Parathyroid adenoma (tissue), 2 donors: ENCODE measurements around the gene STK24.

Experiments used
- H2AFZ ChIP-seq: fragments of 300-600 bp; sonication (generic); one replicate; pipeline ENCODE4 v1.7.0; 2017; ENCODE audit warnings: antibody characterized with exemption, mild to moderate bottlenecking
- H3K27ac ChIP-seq: fragments of 300-600 bp; sonication (generic); one replicate; pipeline ENCODE4 v1.7.0; 2017
- H3K27me3 ChIP-seq: fragments of 300-600 bp; sonication (generic); one replicate; pipeline ENCODE4 v1.7.0; 2017; ENCODE audit warnings: low read length; ENCODE audit not compliant: control insufficient read depth, insufficient read depth
- H3K36me3 ChIP-seq: fragments of 300-600 bp; sonication (generic); one replicate; pipeline ENCODE4 v1.7.0; 2017; ENCODE audit warnings: low read length; ENCODE audit not compliant: control insufficient read depth, insufficient read depth
- H3K4me1 ChIP-seq: fragments of 300-600 bp; sonication (generic); one replicate; pipeline ENCODE4 v1.7.0; 2017; ENCODE audit warnings: control low read depth
- H3K4me2 ChIP-seq: fragments of 300-600 bp; sonication (generic); one replicate; pipeline ENCODE4 v1.7.0; 2017; ENCODE audit warnings: low read length
- H3K4me3 ChIP-seq: fragments of 300-600 bp; sonication (generic); one replicate; pipeline ENCODE4 v1.7.0; 2017; ENCODE audit warnings: low read depth, low read length
- H3K79me2 ChIP-seq: fragments of 300-600 bp; sonication (generic); one replicate; pipeline ENCODE4 v1.7.0; 2017; ENCODE audit warnings: control low read depth
- H3K9ac ChIP-seq: fragments of 300-600 bp; sonication (generic); one replicate; pipeline ENCODE4 v1.7.0; 2017; ENCODE audit warnings: mild to moderate bottlenecking
- H3K9me3 ChIP-seq: fragments of 300-600 bp; sonication (generic); one replicate; pipeline ENCODE4 v1.7.0; 2017; ENCODE audit warnings: low read length; ENCODE audit not compliant: control insufficient read depth
- CTCF ChIP-seq: fragments of 300-600 bp; sonication (generic); IDR thresholded peaks from one replicate; pipeline ENCODE4 v1.7.0; 2017; ENCODE audit warnings: antibody characterized with exemption, mild to moderate bottlenecking
- donor health status: primary hyperparathyroidism.

STK24 gene

GRCh38 chr13:98405690-98406344 lies 171.1 kb downstream of the STK24 start:
- H3K9me3 ChIP-seq, result no peaks in the 10 kb centered on the region
- H3K79me2 ChIP-seq, result no peaks in the 10 kb centered on the region
- H3K4me2 ChIP-seq, result no peak overlapping the region
- H2AFZ ChIP-seq, result peak overlapping the region; percentile 65
- no peak for TF ChIP-seq CTCF
- no peak overlapping the region for H3K9ac ChIP-seq
- no peak overlapping the region for H3K4me3 ChIP-seq
- no peaks in the 10 kb centered on the region for H3K36me3 ChIP-seq
- peak overlapping the region; percentile 70 for H3K27ac ChIP-seq
- no peaks in the 10 kb centered on the region for H3K27me3 ChIP-seq
- H3K4me1 ChIP-seq, result peaks cover 17% of the 10 kb centered on the region

- no peaks in the 10 kb centered on the region for H3K27me3 ChIP-seq
- peak; percentile 16 for TF ChIP-seq CTCF
- H2AFZ ChIP-seq, result no peak overlapping the region
- H3K9me3 ChIP-seq, result no peaks in the 10 kb centered on the region
- no peak overlapping the region for H3K9ac ChIP-seq
- H3K4me2 ChIP-seq, result no peak overlapping the region
- peak overlapping the region; percentile 70 for H3K27ac ChIP-seq
- no peak overlapping the region for H3K4me3 ChIP-seq
- no peaks in the 10 kb centered on the region for H3K36me3 ChIP-seq
- H3K4me1 ChIP-seq, result peaks cover 15% of the 10 kb centered on the region
- H3K79me2 ChIP-seq, result no peaks in the 10 kb centered on the region
Measured at GRCh38 chr13:98405107-98405571, 171.8 kb downstream of the STK24 start.

- TF ChIP-seq CTCF, result no peak
- H3K4me1 ChIP-seq, result peaks cover 15% of the 10 kb centered on the region
Measured at GRCh38 chr13:98403076-98403475, 173.8 kb downstream of the STK24 start.

GRCh38 chr13:98401934-98402333 lies 175.0 kb downstream of the STK24 start:
- Histone ChIP-seq H3K9ac (no peak overlapping the region), H3K4me1 (peaks cover 11% of the 10 kb centered on the region), H3K36me3 (no peaks in the 10 kb centered on the region), H3K4me3 (no peak overlapping the region), H3K4me2 (no peak overlapping the region), H2AFZ (no peak overlapping the region), H3K79me2 (no peaks in the 10 kb centered on the region), H3K27me3 (no peaks in the 10 kb centered on the region), H3K27ac (no peak overlapping the region), H3K9me3 (no peaks in the 10 kb centered on the region)
- no peak for TF ChIP-seq CTCF

More at GRCh38 chr13:98403076-98403475, 173.8 kb downstream of the STK24 start:
- Histone ChIP-seq H3K27me3 (no peaks in the 10 kb centered on the region), H3K79me2 (no peaks in the 10 kb centered on the region), H3K4me3 (no peak overlapping the region), H3K9me3 (no peaks in the 10 kb centered on the region), H3K27ac (no peak overlapping the region), H2AFZ (no peak overlapping the region), H3K36me3 (no peaks in the 10 kb centered on the region), H3K9ac (no peak overlapping the region), H3K4me2 (no peak overlapping the region)

- Histone ChIP-seq H3K9me3 (no peaks in the 10 kb centered on the region), H3K4me1 (no peaks in the 10 kb centered on the region), H3K9ac (no peak overlapping the region), H2AFZ (no peak overlapping the region), H3K36me3 (no peaks in the 10 kb centered on the region), H3K27ac (no peak overlapping the region), H3K4me2 (no peak overlapping the region), H3K4me3 (no peak overlapping the region), H3K27me3 (no peaks in the 10 kb centered on the region), H3K79me2 (no peaks in the 10 kb centered on the region)
- no peak for TF ChIP-seq CTCF
Measured at GRCh38 chr13:98399756-98400155, 177.2 kb downstream of the STK24 start.
